Cardiac muscle cell (in vitro differentiated cells and primary cell): Measurements from ENCODE around the gene PLEKHF1. TPM values are rescaled to one million over a fixed set of nuclear protein-coding genes. Genes with fewer than 3 reads are reported as not detected.
A peak's percentile ranks its signal among the peaks of the same experiment; 100 is the strongest.
"Not testable (repeated sequence)": the region's sequence is repeated elsewhere in the genome, so short reads cannot be mapped to it uniquely, and the experiment has no call there.

ENCODE experiments used
- DNase-seq, 2 donors: peaks; one replicate each; pipeline versions ENCODE4 v3.0.0 to v3.0.0-alpha.2; 2010 to 2017; ENCODE audit warnings: low read depth in 1 of 2, low spot score in 1 of 2
- H3K27ac ChIP-seq: fragments of 200-600 bp; sonication (generic); 2 replicates; pipeline ENCODE4 v1.5.1; 2016
- H3K27me3 ChIP-seq: fragments of 200-600 bp; sonication (generic); 2 replicates; pipeline ENCODE4 v1.6.0; 2016; ENCODE audit warnings: control low read depth
- H3K36me3 ChIP-seq: fragments of 200-600 bp; sonication (generic); 2 replicates; pipeline ENCODE4 v1.5.1; 2016; ENCODE audit warnings: control low read depth
- H3K4me1 ChIP-seq: fragments of 200-600 bp; sonication (generic); 2 replicates; pipeline ENCODE4 v1.8.1; 2017; ENCODE audit warnings: low read depth, mild to moderate bottlenecking, mixed run types
- H3K4me3 ChIP-seq: fragments of 200-600 bp; sonication (generic); 2 replicates; pipeline ENCODE4 v1.5.1; 2016; ENCODE audit warnings: mild to moderate bottlenecking
- H3K9me3 ChIP-seq: fragments of 200-600 bp; sonication (generic); 2 replicates; pipeline ENCODE4 v1.5.1; 2017; ENCODE audit warnings: low read depth, mild to moderate bottlenecking, control low read depth
- CTCF ChIP-seq: IDR thresholded peaks from 2 replicates; pipeline ENCODE4 v1.5.1; 2012; ENCODE audit warnings: low read depth, mild to moderate bottlenecking, low read length
- polyA plus RNA-seq: library from polyadenylated mRNA; unstranded; fragments of >200 nt; fragmentation: Nextera tagmentation; extraction: Ambion mirVana; gene quantifications from 2 replicates; pipeline ENCODE4 v1.2.1, GENCODE V29; 2016
- total RNA-seq: library from RNA; depleted of rRNA; stranded (reverse); fragments of >200 nt; gene quantifications from 2 replicates; pipeline ENCODE4 v1.2.3, GENCODE V29; 2016

Gene PLEKHF1
- total and polyA plus RNA-seq, 2 experiments from 2014 or later = 2.3 to 3.0 TPM

GRCh38 chr19:29668746-29669609 is 3.7 kb downstream of the PLEKHF1 start:
- Histone ChIP-seq H3K36me3 (no peaks in the 10 kb centered on the region), H3K4me3 (no peak overlapping the region), H3K9me3 (no peaks in the 10 kb centered on the region), H3K4me1 (peaks cover 9% of the 10 kb centered on the region), H3K27me3 (no peaks in the 10 kb centered on the region), H3K27ac (no peak overlapping the region)
- DNase-seq = no peak
- peak; percentile 32 for TF ChIP-seq CTCF

GRCh38 chr19:29670255-29670654 is 5.0 kb downstream of the PLEKHF1 start:
- no peak for DNase-seq
- no peak overlapping the region for H3K27ac ChIP-seq
- TF ChIP-seq CTCF = no peak
- H3K36me3 ChIP-seq = no peaks in the 10 kb centered on the region
- no peaks in the 10 kb centered on the region for H3K9me3 ChIP-seq
- H3K27me3 ChIP-seq = no peaks in the 10 kb centered on the region
- no peak overlapping the region for H3K4me3 ChIP-seq
- H3K4me1 ChIP-seq = peaks cover 9% of the 10 kb centered on the region

DNA sequence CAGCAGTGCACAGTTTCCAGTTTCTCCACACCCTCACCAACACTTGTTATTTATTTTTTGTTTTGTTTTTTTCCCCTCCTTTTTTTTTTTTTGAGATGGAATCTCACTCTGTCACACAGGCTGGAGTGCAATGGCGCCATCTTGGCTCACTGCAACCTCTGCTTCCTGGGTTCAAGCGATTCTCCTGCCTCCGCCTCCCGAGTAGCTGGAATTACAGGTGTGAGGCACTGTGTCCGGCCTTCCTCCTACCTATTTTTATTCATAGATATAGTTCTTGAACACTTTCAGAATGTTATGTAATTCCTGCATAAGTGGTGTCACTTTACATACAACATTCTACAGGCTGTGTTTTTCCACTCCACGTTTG is 5.7 kb downstream of the PLEKHF1 start:
- DNase-seq, H3K4me3 ChIP-seq, H3K36me3 ChIP-seq, H3K9me3 ChIP-seq, H3K27ac ChIP-seq, H3K27me3 ChIP-seq, H3K4me1 ChIP-seq: not testable (repeated sequence)

DNA sequence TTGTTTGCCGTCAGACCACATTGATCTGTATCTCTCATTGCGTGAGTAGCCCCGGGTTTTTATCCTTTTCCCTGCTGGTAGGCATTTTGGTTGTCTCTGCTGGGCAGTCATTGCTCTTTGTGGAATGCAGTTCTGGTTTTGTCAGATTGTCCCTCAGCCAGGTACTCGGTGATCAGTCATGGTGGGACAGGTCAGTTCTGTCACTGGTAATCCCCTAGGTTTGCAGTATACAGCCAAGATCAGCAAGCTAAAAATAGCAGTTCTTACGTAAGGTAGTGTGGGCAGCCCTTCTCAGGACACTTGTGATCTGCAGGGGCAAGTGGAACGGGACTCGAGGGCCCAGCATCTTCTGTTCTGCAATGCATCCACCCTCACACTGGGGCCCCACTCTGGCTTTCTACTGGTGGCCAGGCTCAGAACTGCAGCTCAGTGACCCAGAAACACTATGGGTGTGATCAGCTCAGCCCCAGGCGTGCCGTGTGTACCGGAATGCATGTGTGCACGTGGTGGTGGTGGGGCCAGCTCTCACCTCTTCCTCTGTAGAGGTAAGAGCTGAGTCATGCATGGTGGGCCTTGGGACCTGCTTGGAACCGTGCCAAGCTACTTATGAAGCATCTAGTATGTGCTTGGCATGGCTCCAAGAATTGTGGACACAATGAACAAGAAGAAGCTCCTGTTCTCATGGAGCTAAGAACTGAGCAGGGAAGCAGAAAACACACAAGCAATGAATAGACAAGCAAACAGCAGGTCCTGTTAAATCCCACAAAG is 6.3 kb downstream of the PLEKHF1 start:
- peak in 1 of 2 donors; percentile 60 for DNase-seq
- H3K36me3 ChIP-seq = no peaks in the 10 kb centered on the region
- H3K9me3 ChIP-seq = no peaks in the 10 kb centered on the region
- no peak overlapping the region for H3K27ac ChIP-seq
- no peaks in the 10 kb centered on the region for H3K27me3 ChIP-seq
- TF ChIP-seq CTCF = peak; percentile 24
- peaks cover under 1% of the 10 kb centered on the region for H3K4me1 ChIP-seq
- H3K4me3 ChIP-seq = no peak overlapping the region

GRCh38 chr19:29672319-29672932 is 7.2 kb downstream of the PLEKHF1 start:
- no peaks in the 10 kb centered on the region for H3K36me3 ChIP-seq
- no peaks in the 10 kb centered on the region for H3K9me3 ChIP-seq

More at GRCh38 chr19:29672319-29672932, 7.2 kb downstream of the PLEKHF1 start:
- DNase-seq = no peak
- Histone ChIP-seq H3K4me3 (no peak overlapping the region), H3K27me3 (no peaks in the 10 kb centered on the region), H3K27ac (no peak overlapping the region), H3K4me1 (no peaks in the 10 kb centered on the region)
- TF ChIP-seq CTCF = no peak
